Natural killer cell (primary cell): ENCODE data around the gene LRRC74B. TPM values are rescaled to one million over a fixed set of nuclear protein-coding genes. Genes with fewer than 3 reads are reported as not detected.
A peak's percentile ranks its signal among the peaks of the same experiment; 100 is the strongest.

Source experiments
- ATAC-seq, 3 donors: fragments of 150-1000 bp in 2 of 3; fragments of 200-7000 bp in 1 of 3; cut with Tn5 transposase; 1 replicate in 1 of 3; 2 replicates in 2 of 3; pipeline ENCODE4 v1.10.0; 2021; ENCODE audit warnings: mild to moderate bottlenecking in 2 of 3, moderate library complexity in 2 of 3
- DNase-seq, 2 donors: peaks; one replicate each; pipeline versions ENCODE4 v3.0.0 to v3.0.0-alpha.2; 2013 to 2021; ENCODE audit warnings: mixed read lengths in 1 of 2
- H3K27ac ChIP-seq: one replicate; pipeline ENCODE4 v1.5.1; 2013; ENCODE audit warnings: mild to moderate bottlenecking, low read length
- H3K27me3 ChIP-seq: one replicate; pipeline ENCODE4 v1.6.1; 2013; ENCODE audit warnings: low read length; ENCODE audit not compliant: control insufficient read depth, insufficient read depth
- H3K36me3 ChIP-seq: one replicate; pipeline ENCODE4 v1.6.1; 2013; ENCODE audit warnings: low read length; ENCODE audit not compliant: control insufficient read depth, insufficient read depth
- H3K4me1 ChIP-seq: one replicate; pipeline ENCODE4 v1.6.1; 2013; ENCODE audit warnings: low read length; ENCODE audit not compliant: control insufficient read depth, insufficient read depth
- H3K4me3 ChIP-seq: one replicate; pipeline ENCODE4 v1.5.1; 2013; ENCODE audit warnings: low read length
- H3K9me3 ChIP-seq: one replicate; pipeline ENCODE4 v1.6.1; 2013; ENCODE audit warnings: low read length; ENCODE audit not compliant: control insufficient read depth, insufficient read depth
- H3K27ac Mint-ChIP-seq, 2 donors: one replicate each; pipeline ENCODE4 v1.8.0; 2022; ENCODE audit warnings: mild to moderate bottlenecking in 2 of 2, mixed read lengths in 2 of 2, moderate library complexity in 1 of 2
- H3K27me3 Mint-ChIP-seq, 2 donors: one replicate each; pipeline ENCODE4 v1.8.0; 2022; ENCODE audit warnings: low read depth in 2 of 2, mixed read lengths in 2 of 2
- H3K36me3 Mint-ChIP-seq: one replicate; pipeline ENCODE4 v1.8.0; 2022; ENCODE audit warnings: mixed read lengths
- H3K4me1 Mint-ChIP-seq, 2 donors: one replicate each; pipeline ENCODE4 v1.8.0; 2022; ENCODE audit warnings: mixed read lengths in 2 of 2
- H3K4me3 Mint-ChIP-seq: one replicate; pipeline ENCODE4 v1.8.0; 2022; ENCODE audit warnings: mild to moderate bottlenecking, moderate library complexity, mixed read lengths
- H3K9me3 Mint-ChIP-seq, 2 donors: one replicate each; pipeline ENCODE4 v1.8.0; 2022; ENCODE audit warnings: mixed read lengths in 2 of 2
- WGBS: methylation state at CpG from one replicate; pipeline ENCODE4 v1.1.7; 2013; ENCODE audit warnings: missing lambda C conversion rate; ENCODE audit not compliant: insufficient coverage; 5-methylcytosine and 5-hydroxymethylcytosine counted together
- intact Hi-C: fragments of 100-400 bp; cut with micrococcal nuclease; formaldehyde crosslinking; loops from one replicate; pipeline ENCODE4 v1.14.2; 2022
- total RNA-seq, 4 donors: library from RNA; stranded (reverse); fragments of 120-200 nt in 1 of 4; gene quantifications; one replicate each; pipeline versions ENCODE4 v1.2.3 to v1.2.4, GENCODE V29; 2013 to 2022
- TF ChIP-seq, protein P1 (sequence below): fragments of 200-600 bp; IDR thresholded peaks from one replicate; pipeline ENCODE4 v1.8.0; 2022; ENCODE audit warnings: antibody characterized with exemption

LRRC74B gene
- total RNA-seq, 3 donors from 2014 or later (not counting 1 experiment from before 2014, with no cell fraction given): 0.11 TPM; not detected in 2

DNA sequence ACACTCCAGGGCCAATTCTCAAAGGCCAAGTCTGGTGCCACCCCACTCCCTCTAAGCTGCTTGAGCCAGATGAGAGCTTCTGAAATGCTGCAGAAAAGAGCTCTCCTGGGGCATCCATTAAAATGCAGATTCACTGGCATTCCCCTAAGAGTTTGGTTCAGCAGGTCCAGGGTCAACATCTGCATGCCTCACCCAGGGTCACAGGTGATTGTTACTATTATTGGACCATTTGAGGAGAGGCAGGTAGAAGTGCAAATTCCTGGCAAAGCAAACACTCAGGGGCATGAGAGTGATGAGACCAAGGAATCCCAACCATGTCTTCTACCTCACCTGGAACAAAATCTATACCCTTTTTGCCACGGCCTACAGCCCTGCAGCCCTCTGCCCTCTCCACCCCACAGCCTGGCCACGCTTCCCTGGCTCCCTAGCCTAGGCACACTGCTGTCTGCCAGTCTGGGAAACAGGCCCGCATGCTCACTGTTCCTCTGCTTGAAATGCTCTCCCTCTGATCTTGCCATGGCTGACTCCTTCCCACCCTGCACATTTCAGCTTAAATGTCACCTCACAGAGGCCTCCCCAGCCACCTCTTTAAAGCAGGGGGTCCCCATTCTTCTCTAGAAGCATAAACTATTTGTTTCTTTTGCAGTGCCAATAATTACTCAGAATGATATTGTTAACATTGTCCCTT lies 35.2 kb upstream of the LRRC74B start:
- no peak overlapping the region for H3K27ac ChIP-seq
- no peak overlapping the region for H3K4me3 ChIP-seq
- WGBS: 97% methylated on average over 3 of the region's 3 CpGs
- ATAC-seq (no peak), DNase-seq (no peak)
- H3K27me3 ChIP-seq: no peaks in the 10 kb centered on the region
- H3K9me3 Mint-ChIP-seq: no peaks in the 10 kb centered on the region
- no peaks in the 10 kb centered on the region for H3K27me3 Mint-ChIP-seq
- H3K36me3 Mint-ChIP-seq: no peaks in the 10 kb centered on the region
- H3K4me1 Mint-ChIP-seq: peaks cover 16 to 23% of the 10 kb centered on the region in 2 donors
- peaks cover 23% of the 10 kb centered on the region for H3K4me1 ChIP-seq
- H3K4me3 Mint-ChIP-seq: no peak overlapping the region
- intact Hi-C loops: loop anchor here (5.0 kb wide), 1 partner anchor 93 kb away; the partner anchor contains the start of gene CRKL
- TF ChIP-seq, protein P1, sequence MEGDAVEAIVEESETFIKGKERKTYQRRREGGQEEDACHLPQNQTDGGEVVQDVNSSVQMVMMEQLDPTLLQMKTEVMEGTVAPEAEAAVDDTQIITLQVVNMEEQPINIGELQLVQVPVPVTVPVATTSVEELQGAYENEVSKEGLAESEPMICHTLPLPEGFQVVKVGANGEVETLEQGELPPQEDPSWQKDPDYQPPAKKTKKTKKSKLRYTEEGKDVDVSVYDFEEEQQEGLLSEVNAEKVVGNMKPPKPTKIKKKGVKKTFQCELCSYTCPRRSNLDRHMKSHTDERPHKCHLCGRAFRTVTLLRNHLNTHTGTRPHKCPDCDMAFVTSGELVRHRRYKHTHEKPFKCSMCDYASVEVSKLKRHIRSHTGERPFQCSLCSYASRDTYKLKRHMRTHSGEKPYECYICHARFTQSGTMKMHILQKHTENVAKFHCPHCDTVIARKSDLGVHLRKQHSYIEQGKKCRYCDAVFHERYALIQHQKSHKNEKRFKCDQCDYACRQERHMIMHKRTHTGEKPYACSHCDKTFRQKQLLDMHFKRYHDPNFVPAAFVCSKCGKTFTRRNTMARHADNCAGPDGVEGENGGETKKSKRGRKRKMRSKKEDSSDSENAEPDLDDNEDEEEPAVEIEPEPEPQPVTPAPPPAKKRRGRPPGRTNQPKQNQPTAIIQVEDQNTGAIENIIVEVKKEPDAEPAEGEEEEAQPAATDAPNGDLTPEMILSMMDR: no peak
- no peaks in the 10 kb centered on the region for H3K9me3 ChIP-seq
- H3K27ac Mint-ChIP-seq: peak overlapping the region in 1 of 2 donors; percentile 25
- no peaks in the 10 kb centered on the region for H3K36me3 ChIP-seq

DNA sequence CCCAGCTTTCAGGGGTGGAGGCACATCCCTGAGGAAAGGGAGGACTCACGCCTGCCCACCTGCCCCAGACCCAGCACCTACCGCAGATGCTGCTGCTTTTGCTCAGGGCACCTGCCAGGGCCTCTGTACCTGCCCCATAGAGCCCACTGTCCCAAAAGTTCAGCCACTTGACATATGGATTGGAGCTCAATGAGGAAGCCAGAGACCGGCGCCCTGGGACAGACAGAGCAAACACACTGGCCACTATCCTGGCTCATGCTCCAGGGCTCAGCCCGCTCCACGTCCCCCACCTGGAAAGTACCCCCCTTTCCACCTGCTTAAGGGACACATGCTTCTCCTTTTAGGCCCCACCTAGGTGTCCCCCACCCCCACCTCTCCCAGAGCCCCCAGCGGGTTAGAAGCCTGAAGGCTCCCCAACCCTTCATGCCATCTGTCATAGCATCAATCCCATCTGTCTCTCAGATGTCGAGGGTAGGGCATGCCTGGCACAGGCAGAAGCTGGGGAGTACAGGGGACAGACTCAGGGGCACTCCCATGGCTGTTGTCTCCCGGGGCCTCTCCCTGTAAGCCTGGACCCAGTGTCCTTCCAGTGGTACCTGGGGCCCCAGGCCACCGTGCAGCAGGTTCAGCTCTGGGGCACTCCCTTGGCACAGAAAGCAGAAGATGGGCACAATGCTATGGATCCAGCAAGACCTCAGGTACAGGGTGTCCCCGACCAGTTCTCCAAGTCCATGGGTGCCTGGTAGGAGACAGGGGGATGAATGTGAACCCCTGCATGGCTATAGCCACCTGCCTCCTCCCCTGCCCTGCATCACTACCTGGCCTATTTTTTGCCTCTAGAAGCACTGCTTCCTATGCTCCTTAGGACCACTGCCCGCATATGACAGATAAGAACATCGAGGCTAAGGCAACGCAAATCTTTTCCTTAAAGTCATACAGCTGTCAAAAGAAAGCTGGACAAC lies 33.0 kb upstream of the LRRC74B start:
- ATAC-seq: no peak
- intact Hi-C loops: loop anchor here (5.0 kb wide), 1 partner anchor 95 kb away; the partner anchor contains the start of gene CRKL
- H3K27me3 ChIP-seq: no peaks in the 10 kb centered on the region
- H3K4me1 ChIP-seq: peaks cover 29% of the 10 kb centered on the region
- H3K36me3 ChIP-seq: no peaks in the 10 kb centered on the region
- H3K4me3 ChIP-seq: no peak overlapping the region
- TF ChIP-seq, protein P1: no peak
- 93% methylated on average over 14 of the region's 14 CpGs for WGBS
- H3K27ac Mint-ChIP-seq: peak overlapping the region; percentile 95 to 97
- H3K27ac ChIP-seq: peak overlapping the region; percentile 90
- no peaks in the 10 kb centered on the region for H3K9me3 ChIP-seq
- H3K9me3 Mint-ChIP-seq: no peaks in the 10 kb centered on the region
- no peak for DNase-seq
- peaks cover 16 to 31% of the 10 kb centered on the region in 2 donors for H3K4me1 Mint-ChIP-seq
- H3K36me3 Mint-ChIP-seq: no peaks in the 10 kb centered on the region
- H3K4me3 Mint-ChIP-seq: peak overlapping the region; percentile 95
- H3K27me3 Mint-ChIP-seq: no peaks in the 10 kb centered on the region

DNA sequence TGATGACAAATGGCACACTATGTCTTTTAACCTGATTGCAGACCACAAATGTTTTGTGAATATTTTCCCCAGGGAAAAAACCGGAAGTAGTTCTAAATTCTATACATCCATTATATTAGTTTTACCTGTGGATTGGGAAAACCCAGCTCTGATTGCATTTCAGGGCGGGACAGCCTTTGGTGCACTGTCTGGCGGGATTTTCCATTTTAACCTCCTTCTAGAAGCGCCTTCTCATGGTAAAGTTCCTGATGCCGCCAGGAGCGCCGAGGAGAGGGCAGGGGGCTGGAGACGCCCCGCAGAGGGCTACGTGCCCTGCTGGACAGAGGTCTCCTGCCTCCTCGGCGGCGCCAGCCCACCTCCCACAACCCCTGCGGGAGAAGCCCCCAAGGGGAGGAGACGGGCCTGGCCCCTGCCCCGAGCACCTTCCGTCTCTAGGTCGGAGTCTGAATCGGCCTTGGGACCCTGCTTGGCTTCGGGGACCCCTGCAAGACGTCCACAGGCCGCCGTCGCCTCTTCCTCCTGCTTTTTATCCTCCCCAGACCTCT lies 32.0 kb upstream of the LRRC74B start:
- peak overlapping the region; percentile 90 for H3K27ac ChIP-seq
- no peaks in the 10 kb centered on the region for H3K9me3 ChIP-seq
- H3K27me3 ChIP-seq: no peaks in the 10 kb centered on the region
- DNase-seq: peak in 1 of 2 donors; percentile 44
- ATAC-seq: no peak
- Mint-ChIP-seq H3K4me1 (peaks cover 16 to 31% of the 10 kb centered on the region in 2 donors), H3K27ac (peak overlapping the region; percentile 95 to 97), H3K27me3 (no peaks in the 10 kb centered on the region), H3K4me3 (peak overlapping the region; percentile 95), H3K9me3 (no peaks in the 10 kb centered on the region), H3K36me3 (no peaks in the 10 kb centered on the region)
- WGBS: 19% methylated on average over 23 of the region's 24 CpGs
- TF ChIP-seq, protein P1: no peak
- H3K4me1 ChIP-seq: peaks cover 29% of the 10 kb centered on the region
- H3K4me3 ChIP-seq: peak overlapping the region; percentile 49
- no peaks in the 10 kb centered on the region for H3K36me3 ChIP-seq
- intact Hi-C loops: loop anchor here (1.0 to 5.0 kb wide), 2 partner anchors 11 to 96 kb away; partner anchors contain the start of genes CRKL and THAP7
